HL-60 (cell line): ENCODE measurements around the gene LIPC.

Experiments
- CTCF ChIP-seq: IDR thresholded peaks from one replicate; pipeline ENCODE4 v1.5.1; 2011; ENCODE audit warnings: low read length, control low read depth, inconsistent platforms; ENCODE audit not compliant: insufficient read depth
- GABPA ChIP-seq: IDR thresholded peaks from 2 replicates; pipeline ENCODE4 v1.6.1; 2012; ENCODE audit warnings: low read depth
- POLR2AphosphoS5 ChIP-seq: IDR thresholded peaks from 2 replicates; pipeline ENCODE4 v1.6.1; 2012; ENCODE audit warnings: low read depth
- REST ChIP-seq: IDR thresholded peaks from 2 replicates; pipeline ENCODE4 v1.6.1; 2012; ENCODE audit warnings: low read depth; ENCODE audit not compliant: insufficient replicate concordance

- TF ChIP-seq CTCF, result no peak
- TF ChIP-seq POLR2AphosphoS5, result no peak
- no peak for TF ChIP-seq GABPA
- TF ChIP-seq REST, result no peak
These were observed 98.3 kb downstream of the LIPC start for GRCh38 chr15:58530056-58530590.
